IMR-90 (cell line): ENCODE measurements around the gene CSAD.

ENCODE experiments used
- BHLHE40 ChIP-seq: fragments of 150-350 bp; IDR thresholded peaks from 2 replicates; pipeline ENCODE4 v1.6.1; 2016; ENCODE audit warnings: mild to moderate bottlenecking, low read depth, low read length
- CHD1 ChIP-seq: IDR thresholded peaks from 2 replicates; pipeline ENCODE4 v1.6.1; 2012; ENCODE audit warnings: low read depth, low read length, improper control_type of control experiment
- CTCF ChIP-seq: conservative IDR thresholded peaks from 2 replicates; pipeline ENCODE4 v1.5.1; 2012; ENCODE audit warnings: mild to moderate bottlenecking, low read depth, low read length, improper control_type of control experiment
- FOS ChIP-seq: fragments of 150-350 bp; IDR thresholded peaks from 2 replicates; pipeline ENCODE4 v1.6.1; 2016; ENCODE audit warnings: low read depth, low read length
- MXI1 ChIP-seq: IDR thresholded peaks from 2 replicates; pipeline ENCODE4 v1.6.1; 2012; ENCODE audit warnings: low read depth, mild to moderate bottlenecking, low read length, moderate library complexity, borderline replicate concordance
- POLR2A ChIP-seq: IDR thresholded peaks from 2 replicates; pipeline ENCODE4 v1.6.1; 2012; ENCODE audit warnings: mild to moderate bottlenecking, low read depth, low read length
- RFX5 ChIP-seq: IDR thresholded peaks from 2 replicates; pipeline ENCODE4 v1.8.0; 2012; ENCODE audit warnings: low read depth, mild to moderate bottlenecking, low read length, moderate library complexity
- SMC3 ChIP-seq: fragments of 150-350 bp; IDR thresholded peaks from 2 replicates; pipeline ENCODE4 v1.6.1; 2016; ENCODE audit warnings: low read depth, mild to moderate bottlenecking, antibody characterized with exemption, low read length, moderate library complexity
- TF ChIP-seq, protein P1 (sequence below): fragments of 150-350 bp; IDR thresholded peaks from 2 replicates; pipeline ENCODE4 v1.6.1; 2017; ENCODE audit warnings: mild to moderate bottlenecking, antibody characterized with exemption, low read length, low read depth

DNA sequence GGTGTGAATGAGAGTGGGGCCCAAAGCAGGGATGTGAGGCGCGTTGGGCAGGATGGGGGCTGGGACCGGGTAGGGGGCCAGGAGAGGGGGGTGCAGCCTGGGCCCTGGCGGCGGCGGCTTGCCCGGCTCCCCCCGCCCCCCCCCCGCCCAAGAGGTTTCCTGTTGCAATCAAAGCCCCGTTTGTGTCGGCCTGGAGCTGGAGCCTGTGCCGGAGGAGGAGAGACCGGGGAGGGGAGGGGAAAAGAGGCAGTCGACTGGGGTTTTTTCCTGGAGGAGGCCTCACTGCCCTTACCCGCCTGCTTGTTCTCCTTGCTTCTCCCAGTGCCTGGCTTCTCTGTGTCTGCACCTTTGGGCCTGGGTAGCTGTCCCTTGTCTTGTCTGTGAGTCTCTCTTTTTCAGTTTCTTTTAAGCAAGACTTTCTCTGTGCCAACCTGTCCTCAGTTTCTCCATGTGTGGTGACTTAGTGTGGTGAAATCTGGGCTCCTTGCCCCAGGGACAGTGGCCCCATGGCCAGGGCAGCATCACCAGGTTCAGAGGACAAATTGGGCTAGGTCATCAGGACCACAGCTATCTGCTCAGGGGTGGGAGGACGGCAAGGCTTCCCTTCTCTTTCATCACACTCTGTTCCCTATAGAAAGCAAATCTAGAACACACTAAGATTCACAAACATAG is 42.8 kb upstream of the CSAD start:
- TF ChIP-seq CTCF (no peak), RFX5 (no peak), BHLHE40 (no peak), SMC3 (no peak), CHD1 (no peak), POLR2A (no peak), FOS (no peak), MXI1 (no peak)
- TF ChIP-seq, protein P1, sequence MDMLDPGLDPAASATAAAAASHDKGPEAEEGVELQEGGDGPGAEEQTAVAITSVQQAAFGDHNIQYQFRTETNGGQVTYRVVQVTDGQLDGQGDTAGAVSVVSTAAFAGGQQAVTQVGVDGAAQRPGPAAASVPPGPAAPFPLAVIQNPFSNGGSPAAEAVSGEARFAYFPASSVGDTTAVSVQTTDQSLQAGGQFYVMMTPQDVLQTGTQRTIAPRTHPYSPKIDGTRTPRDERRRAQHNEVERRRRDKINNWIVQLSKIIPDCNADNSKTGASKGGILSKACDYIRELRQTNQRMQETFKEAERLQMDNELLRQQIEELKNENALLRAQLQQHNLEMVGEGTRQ = no peak
